IPS DF 6.9 (cell line): Measurements from ENCODE around the gene RFX5.

Source experiments
- DNase-seq: peaks from one replicate; pipeline ENCODE4 v3.0.0-alpha.2; 2013; ENCODE audit warnings: low read depth, low spot score
- H3K27ac ChIP-seq: one replicate; pipeline ENCODE4 v1.5.1; 2013; ENCODE audit warnings: low read length, control low read depth
- H3K27me3 ChIP-seq: 2 replicates; pipeline ENCODE4 v1.6.1; 2013; ENCODE audit warnings: mild to moderate bottlenecking, low read length; ENCODE audit not compliant: control insufficient read depth, insufficient read depth
- H3K36me3 ChIP-seq: 2 replicates; pipeline ENCODE4 v1.6.1; 2013; ENCODE audit warnings: low read length; ENCODE audit not compliant: control insufficient read depth, insufficient read depth
- H3K4me1 ChIP-seq: 2 replicates; pipeline ENCODE4 v1.6.1; 2013; ENCODE audit warnings: low read length; ENCODE audit not compliant: control insufficient read depth, insufficient read depth
- H3K4me3 ChIP-seq: 2 replicates; pipeline ENCODE4 v1.5.1; 2013; ENCODE audit warnings: mild to moderate bottlenecking, low read length
- H3K9me3 ChIP-seq: 2 replicates; pipeline ENCODE4 v1.6.1; 2013; ENCODE audit warnings: low read length, inconsistent platforms; ENCODE audit not compliant: control insufficient read depth, insufficient read depth
- WGBS: extraction: QIAGEN DNeasy Blood & Tissue Kit; methylation state at CpG from one replicate; pipeline ENCODE4 v1.1.7; 2013; ENCODE audit warnings: mixed read lengths, missing lambda C conversion rate; ENCODE audit not compliant: insufficient read length, insufficient coverage; 5-methylcytosine and 5-hydroxymethylcytosine counted together

Gene RFX5

GRCh38 chr1:151372058-151372934 is 25.2 kb upstream of the RFX5 start, which contains the start of gene SELENBP1:
Gene SELENBP1, minus strand, starts transcription at chr1:151372705. Its CDS starts 64 bp downstream, at chr1:151372641.
- 0 out of 2 replicates have a peak, but pooled peaks cover 2% of the 10 kb centered on the region for H3K36me3 ChIP-seq
- H3K9me3 ChIP-seq, result no peaks in the 10 kb centered on the region
- peak within 1 kb of the TSS; percentile 21; the same call in 1 of the 2 replicates for H3K4me3 ChIP-seq
- H3K4me1 ChIP-seq, result peaks cover 3% of the 10 kb centered on the region
- no CpG with 5 or more reads among the region's 11 CpGs for WGBS
- H3K27me3 ChIP-seq, result no peaks in the 10 kb centered on the region
- no peak within 1 kb of the TSS for H3K27ac ChIP-seq
- DNase-seq, result peak; percentile 39

- no CpG with 5 or more reads among the region's 9 CpGs for WGBS
- H3K4me3 ChIP-seq, result no peak overlapping the region
- H3K27ac ChIP-seq, result no peak overlapping the region
- H3K36me3 ChIP-seq, result 0 out of 2 replicates have a peak, but pooled peaks cover 2% of the 10 kb centered on the region
- H3K9me3 ChIP-seq, result no peaks in the 10 kb centered on the region
- DNase-seq, result no peak
- H3K4me1 ChIP-seq, result peaks cover 3% of the 10 kb centered on the region
- no peaks in the 10 kb centered on the region for H3K27me3 ChIP-seq
These were observed 24.5 kb upstream of the RFX5 start for GRCh38 chr1:151371370-151372057.

- no peaks in the 10 kb centered on the region for H3K9me3 ChIP-seq
- H3K27ac ChIP-seq, result no peak overlapping the region
- 0 out of 2 replicates have a peak, but pooled peaks cover 2% of the 10 kb centered on the region for H3K36me3 ChIP-seq
- no peaks in the 10 kb centered on the region for H3K27me3 ChIP-seq
- no CpG with 5 or more reads among the region's 6 CpGs for WGBS
- H3K4me3 ChIP-seq, result no peak overlapping the region
- no peak for DNase-seq
- peaks cover 3% of the 10 kb centered on the region for H3K4me1 ChIP-seq
These were observed 23.3 kb upstream of the RFX5 start for GRCh38 chr1:151370211-151370911.

- Histone ChIP-seq H3K36me3 (0 out of 2 replicates have a peak, but pooled peaks cover 2% of the 10 kb centered on the region), H3K27ac (no peak overlapping the region), H3K27me3 (no peaks in the 10 kb centered on the region), H3K9me3 (no peaks in the 10 kb centered on the region), H3K4me3 (no peak overlapping the region), H3K4me1 (peaks cover 3% of the 10 kb centered on the region)
- WGBS, result no CpG with 5 or more reads among the region's 15 CpGs
- no peak for DNase-seq
These were observed 22.6 kb upstream of the RFX5 start for GRCh38 chr1:151369621-151370048.

GRCh38 chr1:151369302-151369610 is 22.2 kb upstream of the RFX5 start:
- Histone ChIP-seq H3K36me3 (peaks cover 3% of the 10 kb centered on the region; the same call in 1 of the 2 replicates), H3K27ac (no peak overlapping the region), H3K4me3 (no peak overlapping the region), H3K4me1 (peaks cover 3% of the 10 kb centered on the region), H3K27me3 (no peaks in the 10 kb centered on the region), H3K9me3 (no peaks in the 10 kb centered on the region)
- WGBS, result no CpG with 5 or more reads among the region's 7 CpGs
- DNase-seq, result no peak

GRCh38 chr1:151368393-151369301 is 21.6 kb upstream of the RFX5 start:
- Histone ChIP-seq H3K4me3 (no peak overlapping the region), H3K9me3 (no peaks in the 10 kb centered on the region), H3K27ac (no peak overlapping the region), H3K27me3 (no peaks in the 10 kb centered on the region), H3K4me1 (peaks cover 3% of the 10 kb centered on the region), H3K36me3 (peaks cover 4% of the 10 kb centered on the region; the same call in 1 of the 2 replicates)
- WGBS, result no CpG with 5 or more reads among the region's 20 CpGs
- DNase-seq, result no peak

- Histone ChIP-seq H3K36me3 (peaks cover 4% of the 10 kb centered on the region; the same call in 1 of the 2 replicates), H3K4me3 (no peak overlapping the region), H3K27me3 (no peaks in the 10 kb centered on the region), H3K27ac (no peak overlapping the region), H3K9me3 (no peaks in the 10 kb centered on the region), H3K4me1 (peaks cover 3% of the 10 kb centered on the region)
- WGBS, result no CpG with 5 or more reads among the region's 8 CpGs
- no peak for DNase-seq
These were observed 20.8 kb upstream of the RFX5 start for GRCh38 chr1:151367658-151368392.

GRCh38 chr1:151364996-151365395 is 17.9 kb upstream of the RFX5 start:
- no CpG with 5 or more reads among the region's 4 CpGs for WGBS
- H3K27ac ChIP-seq, result no peak overlapping the region
- H3K36me3 ChIP-seq, result peaks cover 4% of the 10 kb centered on the region; the same call in 1 of the 2 replicates
- H3K27me3 ChIP-seq, result no peaks in the 10 kb centered on the region
- no peaks in the 10 kb centered on the region; the same call in 1 of the 2 replicates for H3K9me3 ChIP-seq
- no peaks in the 10 kb centered on the region for H3K4me1 ChIP-seq
- DNase-seq, result no peak
- no peak overlapping the region for H3K4me3 ChIP-seq
